Motor neuron (in vitro differentiated cells): Measurements from ENCODE around the gene BOLA2B. TPM values are rescaled to one million over a fixed set of nuclear protein-coding genes. Genes with fewer than 3 reads are reported as not detected.

Source experiments
- ATAC-seq, 8 experiments: fragments of 200-7000 bp; cut with Tn5 transposase; replicated peaks in 6 of 8; 2 replicates each; pipeline ENCODE4 v1.8.0; 2021; ENCODE audit warnings: mild to moderate bottlenecking in 8 of 8, moderate library complexity in 8 of 8
- H3K27ac ChIP-seq, 2 donors: fragments of 250-450 bp; sonication (Bioruptor Pico); 2 replicates each; pipeline ENCODE4 v1.9.0; 2021; ENCODE audit warnings: antibody characterized with exemption in 2 of 2, mild to moderate bottlenecking in 2 of 2, moderate library complexity in 1 of 2
- H3K4me1 ChIP-seq, 2 donors: fragments of 250-450 bp; sonication (Bioruptor Pico); replicated peaks in 1 of 2; 2 replicates each; pipeline ENCODE4 v1.6.1; 2021; ENCODE audit warnings: antibody characterized with exemption in 2 of 2, mild to moderate bottlenecking in 2 of 2, moderate library complexity in 1 of 2
- H3K4me3 ChIP-seq, 5 donors: fragments of 250-450 bp; sonication (Bioruptor Pico); 2 replicates each; pipeline ENCODE4 v1.9.0; 2021; ENCODE audit warnings: antibody characterized with exemption in 5 of 5, mild to moderate bottlenecking in 5 of 5, moderate library complexity in 4 of 5
- WGBS, 10 experiments: fragments of 450-650 bp; shearing (Covaris generic); methylation state at CpG; one replicate each; pipeline ENCODE4 v1.0.0; 2022; 5-methylcytosine and 5-hydroxymethylcytosine counted together
- in situ Hi-C, 9 experiments: fragments of 400-800 bp; cut with MboI; loops; one replicate each; pipeline ENCODE4 v1.15.0; 2021; ENCODE audit warnings: low sequenced_read_pairs in 9 of 9, low pct_unique_long_range_greater_than_20kb in 2 of 9; ENCODE audit not compliant: unreplicated experiment in 9 of 9
- total RNA-seq, 8 experiments: library from RNA; unstranded; fragments of 300-600 nt; gene quantifications; 2 replicates each; pipeline versions ENCODE4 v1.2.3 to v1.2.4, GENCODE V29; 2022

Gene BOLA2B
- total RNA-seq, 8 experiments from 2014 or later = 80.6 to 216 (median 144) TPM

GRCh38 chr16:30145657-30146056 lies 47.8 kb downstream of the BOLA2B start:
- H3K27ac ChIP-seq = no peak overlapping the region
- 0 to 100% (median 60%) methylated on average over 1 of the region's 1 CpG; no CpG with 5 or more reads in 1 of the 10 experiments for WGBS, 10 experiments
- in situ Hi-C loops = no loop called here

GRCh38 chr16:30144917-30145316 lies 48.5 kb downstream of the BOLA2B start:
- H3K27ac ChIP-seq = no peak overlapping the region
- H3K4me3 ChIP-seq = no peak overlapping the region
- no peak for ATAC-seq
- 0 to 100% (median 20%) methylated on average over 1 of the region's 1 CpG; no CpG with 5 or more reads in 4 of the 10 experiments for WGBS, 10 experiments
- H3K4me1 ChIP-seq = no peaks in the 10 kb centered on the region
- in situ Hi-C loops = no loop called here

More at GRCh38 chr16:30145657-30146056, 47.8 kb downstream of the BOLA2B start:
- ATAC-seq = no peak
- H3K4me1 ChIP-seq = no peaks in the 10 kb centered on the region
- no peak overlapping the region for H3K4me3 ChIP-seq

GRCh38 chr16:30144017-30144416 lies 49.4 kb downstream of the BOLA2B start:
- ATAC-seq = no peak
- in situ Hi-C loops = no loop called here

GRCh38 chr16:30143347-30143702 lies 50.1 kb downstream of the BOLA2B start:
- no peak for ATAC-seq
- H3K27ac ChIP-seq = no peak overlapping the region
- H3K4me1 ChIP-seq = no peaks in the 10 kb centered on the region
- in situ Hi-C loops = no loop called here
- H3K4me3 ChIP-seq = no peak overlapping the region
- 0 to 83% (median 46%) methylated on average over 1 to 2 of the region's 2 CpGs for WGBS, 10 experiments

More at GRCh38 chr16:30144017-30144416, 49.4 kb downstream of the BOLA2B start:
- no peaks in the 10 kb centered on the region for H3K4me1 ChIP-seq
- H3K4me3 ChIP-seq = no peak overlapping the region
- H3K27ac ChIP-seq = no peak overlapping the region

Other genes starting within 250 kb of the BOLA2B start
- gene TMEM219, start 231.6 kb downstream of the BOLA2B start, total RNA-seq = 10 to 100 TPM; 34.4 to 77.6 (median 56.2) TPM
- 10 to 100 TPM; 27.0 to 54.4 (median 38.6) TPM for gene TAOK2, start 219.8 kb downstream of the BOLA2B start, total RNA-seq
- gene HIRIP3, start 198.0 kb downstream of the BOLA2B start, total RNA-seq = 10 to 100 TPM in 7 of 8 experiments, 1 to 10 TPM in 1; 7.9 to 30.4 (median 16.9) TPM
- gene INO80E, start 197.4 kb downstream of the BOLA2B start, total RNA-seq = 10 to 100 TPM; 31.9 to 61.2 (median 54.2) TPM
- 1 to 10 TPM in 7 of 8 experiments, under 1 TPM in 1; 0.31 to 8.1 (median 4.0) TPM for gene DOC2A, start 182.6 kb downstream of the BOLA2B start, total RNA-seq
- under 1 TPM in 5 of 8 experiments, not detected in 3; 0.43 to 0.90 (median 0.52) TPM for gene C16orf92, start 170.5 kb downstream of the BOLA2B start, total RNA-seq
- 10 to 100 TPM in 4 of 8 experiments, 1 to 10 TPM in 2, under 1 TPM in 2; 0.56 to 27.1 (median 10.3) TPM for gene TLCD3B, start 162.4 kb downstream of the BOLA2B start, total RNA-seq
- gene ALDOA, start 127.9 kb downstream of the BOLA2B start, total RNA-seq = 1,000 to 10,000 TPM in 6 of 8 experiments, 100 to 1,000 TPM in 2; 475 to 1,633 (median 1,146) TPM
- gene PPP4C, start 117.7 kb downstream of the BOLA2B start, total RNA-seq = 10 to 100 TPM; 40.1 to 83.7 (median 62.7) TPM
- gene TBX6, start 101.7 kb downstream of the BOLA2B start, total RNA-seq = 1 to 10 TPM in 2 of 8 experiments, under 1 TPM in 6; 0.25 to 1.6 (median 0.63) TPM
- gene YPEL3, start 97.5 kb downstream of the BOLA2B start, total RNA-seq = 10 to 100 TPM; 19.9 to 62.2 (median 35.8) TPM
- 1 to 10 TPM; 1.1 to 3.0 (median 2.1) TPM for gene GDPD3, start 80.1 kb downstream of the BOLA2B start, total RNA-seq
- 10 to 100 TPM; 16.1 to 56.6 (median 31.8) TPM for gene MAPK3, start 70.4 kb downstream of the BOLA2B start, total RNA-seq
- gene CORO1A, start 10.1 kb downstream of the BOLA2B start, total RNA-seq = 10 to 100 TPM in 4 of 8 experiments, 1 to 10 TPM in 4; 1.3 to 19.9 (median 9.9) TPM
- gene SLX1A, start 209 bp upstream of the BOLA2B start, total RNA-seq = 10 to 100 TPM in 6 of 8 experiments, 1 to 10 TPM in 2; 6.0 to 28.0 (median 14.3) TPM
- gene SULT1A3, start 5.6 kb upstream of the BOLA2B start, total RNA-seq = 10 to 100 TPM in 4 of 8 experiments, 1 to 10 TPM in 4; 4.6 to 21.6 (median 9.3) TPM
- gene NPIPB13, start 54.8 kb upstream of the BOLA2B start, total RNA-seq = 1 to 10 TPM in 7 of 8 experiments, under 1 TPM in 1; 0.92 to 9.5 (median 1.9) TPM
- gene CD2BP2, start 161.6 kb upstream of the BOLA2B start, total RNA-seq = 10 to 100 TPM; 36.3 to 60.7 (median 44.6) TPM
- gene TBC1D10B, start 176.8 kb upstream of the BOLA2B start, total RNA-seq = 10 to 100 TPM; 15.4 to 32.3 (median 21.5) TPM
- gene MYL11, start 181.1 kb upstream of the BOLA2B start, total RNA-seq = 1 to 10 TPM in 3 of 8 experiments, not detected in 5; 1.1 to 7.5 (median 3.0) TPM
- 1 to 10 TPM; 1.8 to 8.3 (median 4.1) TPM for gene SEPTIN1, start 188.9 kb upstream of the BOLA2B start, total RNA-seq
- 10 to 100 TPM in 5 of 8 experiments, 1 to 10 TPM in 3; 2.2 to 49.5 (median 18.4) TPM for gene ZNF48, start 201.8 kb upstream of the BOLA2B start, total RNA-seq
- 1 to 10 TPM; 1.6 to 6.9 (median 3.7) TPM for gene ZNF771, start 213.9 kb upstream of the BOLA2B start, total RNA-seq
- gene DCTPP1, start 236.4 kb upstream of the BOLA2B start, total RNA-seq = 10 to 100 TPM; 16.4 to 50.9 (median 26.7) TPM